HG02678 (cell line): Measurements from ENCODE around the gene C12orf42.
"Not testable (repeated sequence)": the region's sequence is repeated elsewhere in the genome, so short reads cannot be mapped to it uniquely, and the experiment has no call there.

Experiments used
- ATAC-seq: cut with Tn5 transposase; IDR thresholded peaks from one replicate; pipeline ENCODE4 v1.9.1; 2021; ENCODE audit warnings: mild to moderate bottlenecking, moderate library complexity; ENCODE audit not compliant: unreplicated experiment

Gene C12orf42

DNA sequence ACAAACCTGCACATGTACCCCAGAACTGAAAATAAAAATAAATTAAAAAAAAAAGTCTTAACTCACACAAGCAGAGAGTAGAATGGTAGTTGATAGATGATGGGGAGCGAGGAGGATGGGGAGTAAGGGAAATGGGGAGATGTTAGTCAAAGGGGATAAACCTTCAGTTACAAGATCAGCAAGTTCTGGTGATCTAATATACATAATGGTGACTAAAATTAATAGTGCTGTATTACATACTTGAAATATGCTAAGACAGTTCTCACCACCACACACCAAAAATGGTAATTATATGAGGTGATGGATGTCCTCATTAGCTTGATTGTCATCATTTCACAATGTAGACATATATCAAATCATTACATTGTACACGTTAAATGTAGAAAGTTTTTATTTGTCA is 3.2 kb upstream of the C12orf42 start:
- ATAC-seq: no peak

DNA sequence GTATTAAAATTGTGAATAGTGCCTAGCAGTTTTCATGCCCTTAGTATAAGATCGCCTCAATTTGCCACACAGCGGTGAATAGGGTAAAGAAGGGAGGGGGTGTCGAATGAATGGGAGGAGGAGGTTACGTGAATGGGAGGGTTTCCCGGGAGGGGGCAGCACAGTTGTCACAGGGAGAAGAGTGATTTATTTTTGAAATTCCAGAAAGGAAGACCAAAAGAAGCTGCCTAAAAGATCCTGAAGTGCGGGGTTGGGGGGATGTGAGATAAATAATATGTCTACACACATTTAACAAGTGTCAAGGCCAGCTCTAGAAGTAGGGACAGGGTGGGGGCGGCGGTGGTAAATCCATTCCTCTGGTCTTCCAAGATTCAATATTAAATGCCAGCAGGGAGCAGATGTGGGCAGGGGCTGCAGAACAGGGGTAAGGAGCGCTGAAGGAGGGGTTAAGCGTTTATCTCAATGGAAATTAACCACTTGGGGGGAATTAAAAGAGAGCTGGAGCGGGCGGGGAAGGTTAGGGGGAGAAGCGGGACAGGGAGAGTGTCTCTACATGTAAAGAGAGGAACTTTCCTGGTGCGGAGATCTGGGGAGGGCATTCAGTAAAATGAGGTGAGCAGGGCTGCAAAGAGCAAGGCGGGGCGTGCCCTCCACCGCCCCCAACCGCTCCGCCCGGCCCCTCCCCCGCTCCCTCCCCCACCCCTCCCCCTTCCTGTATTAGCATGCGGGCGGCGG is 867 bp downstream of the C12orf42 start:
- ATAC-seq: no peak

DNA sequence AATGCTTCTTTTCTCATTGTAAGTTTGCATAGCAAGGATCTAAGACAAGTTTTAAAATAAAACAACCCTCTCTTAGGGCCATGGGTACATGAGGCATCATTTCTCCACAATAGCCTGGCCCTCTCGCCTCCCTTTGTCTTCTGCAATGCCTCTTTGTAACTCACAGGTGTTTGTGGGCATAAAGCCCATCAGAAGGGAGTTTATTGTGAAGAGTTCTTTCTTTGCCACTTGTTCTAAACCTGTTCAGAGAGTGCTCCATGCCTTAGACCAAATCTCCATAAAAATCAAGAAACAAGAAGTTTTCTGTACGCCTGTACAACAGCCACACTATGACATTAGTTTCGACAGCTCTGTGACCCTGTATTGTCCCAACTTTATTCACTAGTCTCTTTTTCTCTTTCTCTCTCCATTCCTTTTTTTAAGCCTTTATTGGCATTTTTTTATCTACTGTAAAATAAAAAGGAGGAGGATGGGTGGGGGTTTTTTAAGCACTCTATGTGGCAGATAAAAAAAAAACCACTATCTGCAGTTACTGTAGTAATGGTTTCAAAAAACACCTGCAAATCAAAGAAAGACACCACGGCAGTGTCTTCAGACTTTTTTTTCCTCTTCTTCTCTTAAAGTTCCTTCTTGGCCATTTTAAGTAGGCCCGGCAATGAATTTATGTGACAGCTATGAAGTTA is 1.6 kb downstream of the C12orf42 start:
- ATAC-seq: no peak

DNA sequence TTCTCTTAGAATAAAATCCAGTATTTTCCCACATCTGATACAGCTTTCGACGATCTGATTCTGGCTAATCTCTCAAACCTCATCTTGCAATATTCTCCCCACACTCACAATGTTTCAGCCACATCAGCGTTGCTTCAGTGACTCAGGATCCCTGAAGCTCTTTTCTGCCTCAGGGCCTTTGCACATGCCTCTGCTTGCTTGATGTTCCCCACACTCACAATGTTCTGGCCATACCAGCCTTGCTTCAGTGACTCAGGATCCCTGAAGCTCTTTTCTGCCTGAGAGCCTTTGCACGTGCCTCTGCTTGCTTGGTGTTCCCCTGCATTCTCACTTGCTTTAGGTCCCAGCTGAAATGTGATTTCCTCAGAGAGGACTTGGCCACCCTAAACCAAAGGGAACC is 2.6 kb downstream of the C12orf42 start:
- no peak for ATAC-seq

DNA sequence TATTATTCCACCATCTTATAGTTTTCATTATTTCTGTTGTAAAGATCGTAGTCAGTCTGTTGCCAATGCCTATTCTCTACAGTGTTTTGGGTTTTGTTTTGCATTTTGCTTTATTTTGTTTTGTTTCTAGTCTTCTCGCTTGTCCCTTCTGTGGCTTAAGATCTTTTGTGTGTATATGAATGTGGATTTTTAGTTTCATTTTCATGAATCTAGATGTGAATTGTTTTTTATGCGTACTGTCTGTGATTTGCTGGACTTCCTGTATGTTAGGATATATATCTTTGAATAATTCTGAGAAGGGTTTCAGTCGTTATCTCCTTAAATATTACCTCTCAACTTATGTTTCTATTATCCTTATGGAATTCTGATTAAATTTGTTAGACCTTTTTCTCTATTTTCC is 13.4 kb downstream of the C12orf42 start:
- no peak for ATAC-seq

DNA sequence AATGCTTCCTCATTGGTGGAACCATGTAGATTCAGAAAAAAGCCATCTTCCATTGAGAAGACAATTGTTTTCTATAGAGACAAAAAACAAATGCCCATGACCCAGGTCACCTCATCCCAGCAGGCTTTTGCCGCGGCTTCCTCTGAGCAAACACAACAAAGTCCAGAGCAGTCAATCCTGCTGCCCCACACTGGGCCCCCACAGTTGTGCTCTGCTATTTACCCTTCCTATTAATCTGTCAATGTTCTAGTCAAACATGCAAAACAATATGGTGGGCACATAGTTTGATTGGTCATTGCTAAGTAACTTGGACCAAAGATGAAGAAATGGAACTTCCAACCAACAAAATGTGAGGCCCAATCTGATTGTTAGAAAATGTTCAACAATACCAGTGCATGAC is 20.7 kb downstream of the C12orf42 start:
- no peak for ATAC-seq

DNA sequence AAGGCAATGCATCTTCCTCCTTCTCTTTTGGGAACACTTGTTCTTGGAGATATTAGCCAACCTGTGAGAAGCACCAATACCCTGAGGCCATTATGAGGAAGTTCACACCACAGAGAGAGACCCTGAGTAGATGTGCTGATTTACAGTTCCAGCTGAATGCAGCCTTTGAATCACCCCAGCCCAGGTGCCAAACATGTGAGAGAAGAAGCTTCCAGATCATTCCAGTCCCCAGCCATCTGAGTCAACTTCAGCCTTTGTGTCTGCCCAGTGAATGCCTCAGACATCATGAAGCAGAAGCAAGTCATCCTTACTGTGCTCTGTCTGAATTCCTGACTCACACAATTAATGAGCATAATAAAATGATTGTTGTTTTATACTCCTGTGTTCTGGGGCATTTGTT is 25.1 kb downstream of the C12orf42 start:
- no peak for ATAC-seq

DNA sequence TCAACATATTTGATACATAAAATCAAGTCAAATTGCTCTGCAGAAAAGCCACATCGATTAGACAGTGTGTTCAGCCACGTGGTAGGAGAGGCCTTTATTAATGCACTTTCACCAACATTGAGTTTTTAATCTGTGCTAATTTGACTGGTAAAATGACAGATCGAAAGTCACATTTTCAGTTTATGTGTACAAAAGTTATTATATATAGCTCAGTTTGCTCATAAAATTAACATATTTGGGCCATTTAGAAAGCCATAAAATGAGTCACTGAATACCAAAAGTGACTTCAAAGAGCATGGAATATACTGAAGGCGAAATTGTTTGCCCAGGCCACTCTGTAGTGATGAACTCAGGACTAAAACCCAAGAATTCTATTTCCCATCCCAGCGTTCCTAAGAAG is 26.0 kb downstream of the C12orf42 start:
- no peak for ATAC-seq

DNA sequence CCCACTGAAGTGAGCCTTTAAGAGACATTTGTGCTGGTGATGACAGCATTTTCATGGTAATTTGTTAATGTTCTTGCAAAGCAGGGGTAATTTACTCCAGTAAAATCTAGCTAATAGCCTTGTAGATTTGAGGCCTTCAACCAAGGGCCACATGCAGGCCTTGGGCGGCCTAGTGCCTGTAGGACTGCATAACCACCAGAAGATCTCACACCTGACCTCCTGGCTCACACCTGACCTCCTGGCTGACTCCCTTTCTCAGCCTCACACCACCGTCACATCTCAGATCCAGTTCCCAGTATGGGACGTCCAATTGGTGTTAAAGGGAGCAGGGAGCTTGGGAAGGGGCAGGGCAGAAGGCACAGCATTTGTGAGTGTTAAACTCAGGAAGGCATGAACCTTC is 26.9 kb downstream of the C12orf42 start:
- no peak for ATAC-seq

DNA sequence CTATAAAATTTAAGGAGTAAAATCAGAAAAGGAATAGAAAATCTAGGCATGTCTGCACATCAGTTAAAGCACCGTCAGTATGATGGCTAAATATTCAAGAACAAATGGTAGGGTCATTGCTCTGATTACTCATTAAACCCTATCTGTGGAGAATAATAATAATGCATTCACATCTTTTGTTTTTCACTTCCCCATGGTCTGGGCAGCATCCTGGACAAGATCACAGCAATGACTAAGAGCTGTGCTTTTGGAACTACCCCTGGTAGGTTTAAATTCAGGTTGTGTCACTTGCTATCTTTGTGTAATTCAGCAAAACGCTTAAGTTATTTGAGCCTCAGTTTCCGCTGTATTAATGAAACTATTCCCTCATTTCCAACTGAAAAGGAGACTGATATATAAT is 33.1 kb downstream of the C12orf42 start:
- ATAC-seq: peak; percentile 96

DNA sequence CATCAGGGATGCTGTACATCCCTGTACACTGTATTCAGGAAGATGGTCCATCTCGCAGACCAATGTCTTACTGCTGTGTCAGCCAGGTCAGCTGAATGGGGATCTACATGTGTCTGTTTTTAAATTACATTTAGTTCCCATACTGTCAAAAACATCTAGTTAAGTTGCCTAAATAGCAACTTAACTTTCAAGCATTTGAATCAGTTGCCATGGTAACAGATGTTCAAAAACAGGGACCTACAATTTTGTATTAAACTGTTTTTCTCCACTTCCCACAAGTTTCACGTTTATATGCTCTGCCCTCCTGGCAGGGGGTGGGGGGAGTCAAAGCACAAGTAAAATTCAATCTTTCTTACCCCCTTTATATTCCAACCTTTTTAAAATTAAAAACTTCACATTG is 38.3 kb downstream of the C12orf42 start:
- no peak for ATAC-seq

DNA sequence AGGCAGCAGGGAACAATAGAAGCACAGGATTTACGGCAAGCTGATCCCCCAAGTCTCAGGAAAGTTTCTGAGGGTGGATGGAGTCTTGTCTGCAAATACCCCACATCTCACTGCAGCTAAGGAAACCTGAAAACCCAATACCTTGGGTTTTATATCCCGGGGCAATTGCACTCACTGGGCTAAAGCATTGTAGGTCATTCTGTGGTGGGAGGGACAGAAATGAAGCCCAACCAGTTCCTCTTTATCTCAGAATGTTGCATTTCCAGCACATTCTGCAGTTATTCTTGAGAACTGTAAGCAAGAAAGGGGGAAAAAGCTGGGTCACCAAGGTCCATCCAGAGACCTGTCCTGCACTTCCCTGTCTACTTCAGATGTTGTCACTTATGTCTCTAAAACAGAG is 39.8 kb downstream of the C12orf42 start:
- ATAC-seq: no peak

DNA sequence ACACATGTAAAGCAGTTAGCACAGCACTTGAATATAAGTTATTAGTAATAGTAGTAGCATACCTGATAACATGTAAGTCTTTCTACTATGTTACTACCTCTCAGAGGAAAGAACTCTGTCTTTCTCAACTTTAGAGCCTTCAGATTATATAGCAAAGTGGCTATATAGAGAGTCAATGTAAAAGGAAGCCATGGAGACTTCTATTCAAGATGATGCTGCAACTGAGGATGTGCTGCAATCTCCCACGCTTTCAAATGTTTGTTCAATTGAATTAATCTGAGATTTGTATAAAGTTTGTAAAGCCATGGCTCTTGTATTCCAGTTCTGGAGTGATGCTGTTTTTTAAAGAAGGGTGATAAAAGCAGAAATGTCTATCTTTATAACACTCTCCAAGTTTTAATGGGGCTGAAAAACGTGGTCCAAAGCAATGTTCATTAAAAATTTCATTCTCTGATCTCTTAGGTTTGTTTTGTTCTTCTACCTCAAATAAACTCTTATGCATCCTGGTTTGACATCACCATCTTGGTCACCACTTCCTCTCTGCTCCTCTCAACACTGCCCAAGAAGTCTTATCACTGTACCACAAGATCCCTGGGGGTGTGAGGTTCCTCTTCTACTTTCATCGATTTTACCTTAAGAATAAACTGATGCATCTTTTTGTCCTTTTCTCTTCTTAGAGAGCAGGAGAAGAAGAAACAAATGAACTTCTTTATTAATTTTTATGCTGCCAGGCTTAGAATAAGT is 40.6 kb downstream of the C12orf42 start:
- ATAC-seq: peak; percentile 63

DNA sequence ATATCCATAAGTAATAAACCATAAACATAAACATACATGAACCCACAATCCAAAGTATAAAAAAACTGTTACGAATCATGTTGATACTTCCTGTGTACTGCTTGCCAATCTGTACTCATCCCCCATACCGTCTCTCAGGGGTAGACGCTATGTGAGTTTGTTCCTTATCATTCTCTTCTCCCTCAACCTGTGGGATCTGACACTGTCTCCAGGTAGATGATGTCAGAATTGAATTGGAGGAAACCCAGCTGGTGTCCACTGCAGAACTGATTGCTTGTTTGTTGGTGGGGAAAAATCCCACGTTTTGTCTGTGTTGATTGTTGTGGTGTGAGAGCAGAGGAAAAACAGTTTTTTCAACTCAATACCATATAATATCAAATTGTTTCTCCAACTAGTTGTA is 50.8 kb downstream of the C12orf42 start:
- ATAC-seq: no peak

DNA sequence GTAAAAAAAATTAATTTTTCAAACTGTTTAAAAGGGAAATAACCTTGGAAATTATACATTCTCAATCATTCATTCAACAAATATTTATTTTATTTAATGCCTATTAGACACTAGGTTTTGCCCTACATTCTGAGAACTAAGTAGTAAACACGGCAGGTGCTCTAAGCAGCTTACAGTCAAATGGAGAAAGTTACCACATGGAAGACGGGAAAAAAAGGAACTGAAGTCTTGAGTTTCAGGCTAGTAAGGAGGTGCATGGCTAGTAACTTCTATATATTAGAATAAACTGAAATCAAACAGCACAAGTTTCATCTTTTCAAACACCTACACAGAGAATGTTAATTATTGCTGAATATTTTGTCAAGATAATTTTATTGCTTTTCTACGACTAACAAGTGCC is 52.9 kb downstream of the C12orf42 start:
- ATAC-seq: no peak

DNA sequence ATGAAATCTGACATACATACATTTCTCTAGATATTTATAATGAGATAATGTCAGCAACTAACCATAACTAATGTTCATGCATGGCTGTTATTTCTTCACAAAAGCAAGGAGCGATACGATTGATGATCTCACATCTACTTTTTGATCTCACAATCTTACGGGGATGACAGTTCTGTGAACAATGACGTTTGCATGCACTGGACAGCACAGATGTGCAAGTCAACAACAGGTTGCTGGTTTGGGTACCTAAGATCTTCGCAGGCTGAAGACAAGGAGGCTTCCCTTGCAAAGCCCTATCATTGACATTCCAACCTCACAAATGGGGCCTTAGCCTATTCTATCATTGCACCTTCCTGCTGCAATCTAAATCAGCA is 53.6 kb downstream of the C12orf42 start:
- ATAC-seq: no peak

DNA sequence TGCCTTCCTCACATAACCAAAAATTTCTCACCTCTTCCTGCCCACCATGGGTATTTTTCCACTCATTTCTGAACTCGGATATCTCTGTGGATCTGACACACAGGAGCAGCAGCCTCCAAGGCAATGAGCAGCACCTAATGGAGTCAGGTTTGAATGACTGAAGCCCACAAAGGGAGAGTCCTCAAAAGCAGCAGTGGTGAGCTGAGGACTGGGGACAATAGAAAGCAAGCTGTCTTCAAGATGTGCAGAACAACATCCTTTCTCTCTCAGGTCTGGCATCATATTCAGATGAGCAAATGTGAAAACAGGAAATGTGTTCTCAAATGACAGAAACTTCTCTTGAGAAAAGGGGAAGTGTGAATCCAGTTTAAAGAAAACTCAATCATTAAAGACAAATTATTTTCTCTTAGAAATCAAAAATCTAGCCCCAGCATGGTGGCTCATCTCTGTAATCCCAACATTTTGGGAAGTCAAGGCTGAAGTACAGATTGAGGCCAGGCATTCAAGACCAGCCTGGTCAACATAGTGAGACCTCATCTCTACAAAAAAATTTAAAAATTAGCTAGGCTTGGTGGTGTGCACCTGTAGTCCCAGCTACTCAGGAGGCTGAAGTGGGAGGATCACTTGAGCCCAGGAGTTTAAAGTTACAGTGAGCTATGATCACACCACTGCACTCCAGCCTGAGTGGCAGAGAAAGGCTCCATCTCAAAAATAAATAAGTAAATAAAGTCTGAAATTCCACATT is 54.2 kb downstream of the C12orf42 start:
- peak; percentile 99 for ATAC-seq

DNA sequence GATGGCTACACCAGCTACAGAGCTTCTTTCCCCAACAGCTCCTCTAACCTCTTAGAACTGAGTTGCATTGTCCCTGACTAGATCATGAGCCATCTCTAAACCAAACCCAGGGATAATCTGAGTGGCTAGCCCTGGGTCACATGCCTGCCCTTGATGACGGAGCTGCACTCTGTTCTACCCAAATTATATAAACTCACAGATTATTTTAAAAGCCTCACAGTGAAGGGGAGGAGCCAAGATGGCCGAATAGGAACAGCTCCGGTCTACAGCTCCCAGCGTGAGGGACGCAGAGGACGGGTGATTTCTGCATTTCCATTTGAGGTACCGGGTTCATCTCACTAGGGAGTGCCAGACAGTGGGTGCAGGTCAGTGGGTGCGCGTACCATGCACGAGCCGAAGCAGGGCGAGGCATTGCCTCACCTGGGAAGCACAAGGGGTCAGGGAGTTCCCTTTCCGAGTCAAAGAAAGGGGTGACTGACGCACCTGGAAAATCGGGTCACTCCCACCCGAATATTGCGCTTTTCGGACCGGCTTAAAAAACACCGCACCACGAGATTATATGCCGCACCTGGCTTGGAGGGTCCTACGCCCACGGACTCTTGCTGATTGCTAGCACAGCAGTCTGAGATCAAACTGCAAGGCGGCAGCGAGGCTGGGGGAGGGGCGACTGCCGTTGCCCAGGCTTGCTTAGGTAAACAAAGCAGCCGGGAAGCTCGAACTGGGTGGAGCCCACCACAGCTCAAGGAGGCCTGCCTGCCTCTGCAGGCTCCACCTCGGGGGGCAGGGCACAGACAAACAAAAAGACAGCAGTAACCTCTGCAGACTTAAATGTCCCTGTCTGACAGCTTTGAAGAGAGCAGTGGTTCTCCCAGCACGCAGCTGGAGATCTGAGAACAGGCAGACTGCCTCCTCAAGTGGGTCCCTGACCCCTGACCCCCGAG is 61.3 kb downstream of the C12orf42 start:
- not testable (repeated sequence) for ATAC-seq

DNA sequence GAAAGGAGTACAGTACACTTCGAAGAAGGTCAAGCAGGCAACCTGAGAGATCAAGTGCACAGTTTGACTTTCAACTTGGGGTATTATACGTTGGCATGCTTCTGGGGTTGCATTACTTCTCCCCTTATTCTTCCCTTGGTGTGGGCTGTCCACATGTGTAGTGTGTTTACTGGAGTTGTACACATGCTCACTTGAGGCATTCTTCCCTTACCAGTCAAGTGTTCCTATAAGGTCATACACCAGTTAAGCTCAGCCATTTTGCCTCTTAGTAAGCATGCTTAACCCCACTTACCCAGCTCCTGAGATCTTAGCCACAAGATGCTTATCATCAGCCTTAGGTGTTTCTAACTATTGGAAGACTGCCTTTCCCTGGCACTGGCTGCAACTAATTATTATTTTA is 63.8 kb downstream of the C12orf42 start:
- no peak for ATAC-seq

DNA sequence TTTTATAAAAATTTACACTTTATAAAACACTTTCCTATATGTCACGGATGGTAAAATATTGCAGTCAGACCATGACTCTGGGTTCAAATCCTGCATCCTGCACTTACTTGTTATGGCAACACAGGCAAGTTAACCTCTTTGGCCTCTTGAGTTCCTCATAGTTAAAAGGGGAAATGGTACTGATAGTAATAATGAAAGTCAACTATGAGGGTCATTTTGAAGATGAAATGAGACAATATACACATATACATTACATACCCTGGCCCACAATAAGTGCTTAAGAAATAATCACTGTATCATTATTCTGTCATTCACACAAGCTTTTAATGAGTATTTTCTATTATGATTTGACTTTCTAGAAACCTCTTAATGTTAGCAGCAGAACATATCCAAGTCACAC is 64.4 kb downstream of the C12orf42 start:
- ATAC-seq: peak; percentile 48
